NCI-H2196 treated with DMSO at 0.1 percent for 48 hours (cell line): ENCODE data around the gene CASS4.
"Not testable (repeated sequence)": the region's sequence is repeated elsewhere in the genome, so short reads cannot be mapped to it uniquely, and the experiment has no call there.

Experiments
- DNase-seq: peaks from one replicate; lab custom pipeline; 2025; ENCODE audit not compliant: unreplicated experiment; lab: John Stamatoyannopoulos, UW

The CASS4 gene, protein sequence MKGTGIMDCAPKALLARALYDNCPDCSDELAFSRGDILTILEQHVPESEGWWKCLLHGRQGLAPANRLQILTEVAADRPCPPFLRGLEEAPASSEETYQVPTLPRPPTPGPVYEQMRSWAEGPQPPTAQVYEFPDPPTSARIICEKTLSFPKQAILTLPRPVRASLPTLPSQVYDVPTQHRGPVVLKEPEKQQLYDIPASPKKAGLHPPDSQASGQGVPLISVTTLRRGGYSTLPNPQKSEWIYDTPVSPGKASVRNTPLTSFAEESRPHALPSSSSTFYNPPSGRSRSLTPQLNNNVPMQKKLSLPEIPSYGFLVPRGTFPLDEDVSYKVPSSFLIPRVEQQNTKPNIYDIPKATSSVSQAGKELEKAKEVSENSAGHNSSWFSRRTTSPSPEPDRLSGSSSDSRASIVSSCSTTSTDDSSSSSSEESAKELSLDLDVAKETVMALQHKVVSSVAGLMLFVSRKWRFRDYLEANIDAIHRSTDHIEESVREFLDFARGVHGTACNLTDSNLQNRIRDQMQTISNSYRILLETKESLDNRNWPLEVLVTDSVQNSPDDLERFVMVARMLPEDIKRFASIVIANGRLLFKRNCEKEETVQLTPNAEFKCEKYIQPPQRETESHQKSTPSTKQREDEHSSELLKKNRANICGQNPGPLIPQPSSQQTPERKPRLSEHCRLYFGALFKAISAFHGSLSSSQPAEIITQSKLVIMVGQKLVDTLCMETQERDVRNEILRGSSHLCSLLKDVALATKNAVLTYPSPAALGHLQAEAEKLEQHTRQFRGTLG

GRCh38 chr20:56411759-56412472, at the start of gene CASS4:
Gene CASS4 (plus strand): TSS chr20:56412260. CDS start chr20:56412459, 199 bp downstream.
- DNase-seq: no peak

- DNase-seq: no peak
Observed at GRCh38 chr20:56362833-56363413, 49.1 kb upstream of the CASS4 start.

DNA sequence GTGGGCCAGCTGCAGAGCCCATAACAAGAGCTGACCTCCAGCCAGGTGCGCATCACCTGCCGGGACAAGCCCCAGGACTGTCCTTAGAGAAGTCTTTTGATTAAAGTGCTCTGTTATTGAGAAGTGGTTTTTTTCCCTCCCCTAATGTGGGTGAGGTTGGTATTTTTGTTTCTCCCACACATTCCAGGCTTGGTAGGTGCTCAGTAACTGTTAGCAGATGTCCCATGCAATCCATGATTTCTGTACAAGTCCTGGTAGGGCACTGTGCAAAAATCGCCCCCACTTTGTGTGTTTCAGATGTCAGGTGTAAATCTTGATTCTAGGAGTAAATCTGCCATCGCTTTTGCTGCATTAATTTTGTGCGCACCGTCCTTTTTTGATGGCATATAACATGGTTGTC, 48.6 kb upstream of the CASS4 start:
- DNase-seq: no peak

- no peak for DNase-seq
Observed at GRCh38 chr20:56368351-56369134, 43.5 kb upstream of the CASS4 start.

DNA sequence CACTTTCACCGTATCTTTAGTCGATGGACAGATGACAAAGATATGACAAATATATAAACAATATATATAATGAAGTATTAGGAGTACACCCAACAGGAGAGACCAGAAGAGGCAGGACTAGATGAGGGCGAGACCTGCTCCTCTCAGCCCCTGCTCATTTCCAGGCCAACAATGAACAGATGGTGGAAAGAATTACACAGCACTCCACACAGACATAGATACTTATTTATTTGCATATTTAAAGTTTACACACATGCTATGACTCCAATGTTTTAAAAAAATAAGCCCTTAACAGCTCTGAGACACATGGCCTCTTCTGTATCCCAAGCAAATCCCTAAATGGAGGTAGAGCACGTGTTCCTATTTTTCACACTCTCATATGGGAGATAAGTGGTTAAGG, 42.9 kb upstream of the CASS4 start:
- DNase-seq: no peak

- no peak for DNase-seq
Observed at GRCh38 chr20:56371977-56372376, 40.1 kb upstream of the CASS4 start.

- DNase-seq: no peak
Observed at GRCh38 chr20:56372850-56373249, 39.2 kb upstream of the CASS4 start.

DNA sequence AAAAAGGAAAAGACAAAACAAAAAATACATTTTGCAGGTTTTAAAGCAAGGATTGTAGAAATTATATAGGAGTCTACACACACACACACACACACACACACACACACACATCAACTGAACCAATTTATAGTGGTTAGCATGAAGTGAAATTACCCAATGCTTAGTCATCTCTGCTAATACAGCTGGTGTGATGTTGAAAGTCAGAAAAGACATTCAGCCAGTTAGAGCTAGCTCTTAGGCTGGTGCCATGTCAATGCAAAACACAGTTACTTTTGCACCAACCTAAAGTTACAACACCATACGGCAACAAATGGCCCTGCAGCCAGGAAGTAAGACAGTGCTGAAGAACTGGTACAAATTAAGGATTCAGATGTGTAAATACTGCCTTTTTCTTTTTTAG, 38.1 kb upstream of the CASS4 start:
- no peak for DNase-seq

DNA sequence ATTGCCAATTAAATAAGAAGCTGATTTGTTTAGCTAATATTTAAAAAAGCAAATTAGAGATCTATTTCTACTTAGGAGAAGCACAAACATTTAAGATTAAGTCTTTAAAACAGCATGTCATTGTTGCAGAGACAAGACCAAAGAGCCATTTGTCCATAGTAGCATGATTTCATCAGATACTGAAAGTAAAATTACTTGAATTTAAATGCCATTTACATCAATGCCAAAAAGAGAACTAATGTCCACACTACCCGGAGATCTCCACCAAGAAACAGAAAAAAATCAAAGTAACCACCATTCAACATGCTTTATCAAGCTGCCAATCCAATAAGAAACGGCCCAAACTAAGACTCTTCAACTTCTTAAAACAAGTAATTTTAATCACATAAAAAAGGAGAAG, 35.7 kb upstream of the CASS4 start:
- DNase-seq: no peak

- no peak for DNase-seq
Observed at GRCh38 chr20:56378386-56378785, 33.7 kb upstream of the CASS4 start.

GRCh38 chr20:56380375-56380774, 31.7 kb upstream of the CASS4 start:
- no peak for DNase-seq

GRCh38 chr20:56381501-56381900, 30.6 kb upstream of the CASS4 start:
- no peak for DNase-seq

- DNase-seq: no peak
Observed at GRCh38 chr20:56382696-56383095, 29.4 kb upstream of the CASS4 start.

- DNase-seq: no peak
Observed at GRCh38 chr20:56383334-56383733, 28.7 kb upstream of the CASS4 start.

GRCh38 chr20:56385130-56385529, 26.9 kb upstream of the CASS4 start:
- no peak for DNase-seq

GRCh38 chr20:56386219-56386618, 25.8 kb upstream of the CASS4 start:
- DNase-seq: no peak

DNA sequence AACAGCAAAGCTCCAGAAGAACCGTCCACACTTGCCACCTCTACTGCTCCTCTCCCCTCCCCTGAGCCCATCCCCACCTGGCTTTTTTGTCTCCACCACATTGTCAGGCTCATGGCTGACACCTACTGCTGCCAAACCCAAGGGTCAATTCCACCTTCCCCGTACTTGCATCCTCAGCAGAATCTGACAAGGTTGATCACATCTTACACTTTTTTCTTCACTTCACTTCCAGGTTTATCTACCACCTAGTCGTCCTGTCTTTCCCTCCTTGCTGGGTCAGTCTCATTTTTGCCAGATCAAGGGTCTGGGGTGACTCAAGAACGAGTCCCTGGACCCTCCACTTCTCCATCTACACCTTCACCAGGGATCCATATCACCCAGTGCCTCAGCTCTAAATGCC, 23.2 kb upstream of the CASS4 start:
- DNase-seq: no peak

GRCh38 chr20:56389807-56390206, 22.3 kb upstream of the CASS4 start:
- DNase-seq: no peak

DNA sequence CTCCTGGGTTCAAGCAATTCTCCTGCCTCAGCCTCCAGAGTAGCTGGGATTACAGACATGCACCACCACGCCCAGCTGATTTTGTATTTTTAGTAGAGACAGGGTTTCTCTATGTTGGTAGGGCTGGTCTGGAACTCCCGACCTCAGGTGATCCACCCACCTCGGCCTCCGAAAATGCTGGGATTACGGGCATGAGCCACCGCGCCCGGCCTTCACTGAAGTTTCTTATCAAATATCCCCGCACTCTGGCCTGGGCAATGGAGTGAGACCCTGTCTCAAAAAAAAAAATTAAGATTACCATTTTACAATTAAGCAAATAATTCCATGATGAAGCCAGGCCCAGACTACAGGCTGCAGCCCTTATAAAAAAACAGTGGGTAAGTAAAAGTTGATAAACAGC, 21.7 kb upstream of the CASS4 start:
- not testable (repeated sequence) for DNase-seq

DNA sequence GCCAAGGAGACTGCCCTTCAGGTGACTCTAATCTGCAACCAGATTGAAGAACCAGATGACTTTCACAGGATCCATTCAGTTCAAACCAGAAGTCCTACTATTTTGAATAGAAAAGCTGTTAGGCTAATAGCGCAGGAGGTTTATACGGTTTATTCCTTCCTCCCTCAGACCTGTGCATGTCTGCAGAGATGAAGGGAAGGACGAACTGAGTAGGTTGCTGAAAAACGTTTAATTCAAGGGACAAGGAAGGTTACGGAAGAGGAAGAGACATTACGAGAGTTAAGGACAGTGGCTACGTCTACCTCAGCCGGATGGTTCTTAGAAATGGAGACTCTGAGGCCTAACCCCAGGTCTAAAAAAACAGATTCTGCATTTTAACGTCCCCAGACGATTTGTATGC, 21.0 kb upstream of the CASS4 start:
- DNase-seq: no peak
